Measurements from ENCODE around the gene DTX4. TPM values are rescaled to one million over a fixed set of nuclear protein-coding genes. Genes with fewer than 3 reads are reported as not detected.

Gene DTX4
- polyA plus RNA-seq, 1 of the 3 experiments (the other 2 are of a cell fraction) = 0.05 TPM

DNA sequence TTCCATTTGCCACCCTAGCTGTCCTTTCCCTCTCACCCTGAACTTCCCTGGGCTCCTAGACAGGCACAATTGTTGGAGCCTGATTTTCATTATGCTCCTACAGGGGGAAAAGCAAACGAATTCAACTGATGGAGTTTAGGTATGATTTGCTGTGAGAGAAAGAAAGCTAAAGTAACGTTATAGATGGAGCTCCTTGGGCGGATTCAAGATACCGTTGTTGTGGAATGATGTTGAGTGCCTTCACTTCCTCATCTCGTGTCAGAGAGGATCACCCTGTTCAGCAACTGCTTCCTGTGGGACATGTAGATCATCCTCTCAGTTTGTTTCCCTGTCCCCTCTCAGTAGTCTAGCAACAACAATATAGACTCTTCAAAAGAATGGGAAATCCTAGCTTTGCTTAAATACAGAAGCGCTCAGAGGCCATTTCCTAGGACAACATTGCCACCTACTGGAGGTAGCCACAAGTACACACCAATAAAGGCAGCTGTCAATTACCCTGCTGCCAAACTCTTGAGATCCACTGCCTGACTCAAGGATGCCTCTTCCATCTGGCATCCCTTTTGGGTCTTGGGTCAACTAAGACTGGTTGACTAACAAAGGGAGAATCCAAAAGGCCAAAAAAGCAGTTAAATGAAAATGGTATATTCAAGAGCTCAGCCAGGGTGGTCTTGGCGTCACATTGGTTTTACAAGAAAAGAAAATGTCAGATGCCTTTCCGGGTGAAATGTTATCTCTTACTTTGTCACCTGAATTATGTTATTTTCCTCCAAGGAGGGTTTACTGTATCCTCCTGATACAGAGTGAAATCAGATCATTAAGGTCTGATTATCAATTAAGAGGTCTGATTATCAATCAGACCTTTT lies 13.5 kb upstream of the DTX4 start:
- no peaks in the 10 kb centered on the region for H3K9me3 ChIP-seq
- DNase-seq = peak; percentile 66
- H3K4me3 ChIP-seq (ENCODE audit: low read depth in 2 of 2, low read length in 1 of 2) = peak overlapping the region in 1 of 2 experiments; percentile 32; a peak in 1 of 4 replicates
- no peaks in the 10 kb centered on the region for H3F3A ChIP-seq (replicated peaks; ENCODE audit: insufficient read depth)
- ChIA-PET POLR2A (interaction anchor here (0.5 to 1.2 kb wide), 2 partner anchors 16 to 209 kb away, joined by 3 to 7 read pairs; partner anchors contain the start of gene FAM111A), CTCF (interaction anchor here (0.6 to 3.4 kb wide), 49 partner anchors 9 to 1326 kb away, joined by 3 to 62 read pairs (median 4); partner anchors contain the start of genes DTX4, FAM111A, FAM111B and MPEG1)
- H4K20me1 ChIP-seq (ENCODE audit: insufficient read depth) = no peaks in the 10 kb centered on the region
- TF ChIP-seq CTCF (IDR thresholded peaks at IDR 0.05) = peak; percentile 88
- TF ChIP-seq RXRA (IDR thresholded peaks at IDR 0.05; ENCODE audit: borderline replicate concordance, low read depth) = no peak
- TF ChIP-seq RAD21 (IDR thresholded peaks at IDR 0.05; ENCODE audit: low read length) = peak; percentile 88
- no peak for TF ChIP-seq POLR2AphosphoS5 (IDR thresholded peaks at IDR 0.05; ENCODE audit: low read depth, low read length)
- peak; percentile 48 for TF ChIP-seq SMC3 (IDR thresholded peaks at IDR 0.05; ENCODE audit: low read depth, low read length)
- peak; percentile 91 for TF ChIP-seq PBX3 (IDR thresholded peaks at IDR 0.05)
- H3K36me3 ChIP-seq (replicated peaks in 1 of 2; ENCODE audit: control insufficient read depth in 1 of 2, insufficient read depth in 2 of 2, low read length in 1 of 2) = no peaks in the 10 kb centered on the region
- WGBS (ENCODE audit: low lambda C conversion rate) = 47% methylated on average over 8 of the region's 8 CpGs
- H3K9me2 ChIP-seq = no peaks in the 10 kb centered on the region
- H3K27ac ChIP-seq (ENCODE audit: low read depth in 2 of 2, low read length in 1 of 2) = no peak overlapping the region
- no peaks in the 10 kb centered on the region for H3K4me1 ChIP-seq (ENCODE audit: control insufficient read depth in 1 of 2, insufficient read depth in 2 of 2, low read depth in 1 of 2, low read length in 1 of 2)
- H3K27me3 ChIP-seq (ENCODE audit: insufficient read depth) = peaks cover 10% of the 10 kb centered on the region; the same call in 1 of the 2 replicates
- H3K9ac ChIP-seq = no peak overlapping the region
- no peaks in the 10 kb centered on the region for H3K79me2 ChIP-seq (ENCODE audit: insufficient read depth)
- no peak overlapping the region for H3K4me2 ChIP-seq
- H2AFZ ChIP-seq (ENCODE audit: low read depth) = no peak overlapping the region

DNA sequence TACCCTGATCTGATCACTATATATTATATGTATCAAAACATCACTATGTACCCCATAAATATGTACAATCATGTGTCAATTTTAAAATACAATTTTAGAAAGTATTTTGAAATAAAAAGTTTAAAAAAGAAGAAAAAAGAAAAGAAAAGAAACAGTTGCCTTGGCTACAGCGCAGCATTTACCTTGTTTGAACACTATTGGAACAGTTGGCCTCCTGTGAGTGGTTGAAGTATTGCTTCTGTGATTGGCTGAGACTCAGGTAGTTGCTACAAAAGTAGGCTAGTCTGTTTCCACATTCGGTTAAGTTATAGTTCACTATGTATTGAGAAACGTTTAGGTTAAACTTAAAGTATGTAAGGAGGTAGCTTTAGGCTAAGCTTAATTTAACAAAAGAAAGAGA lies 7.9 kb upstream of the DTX4 start:
- Histone ChIP-seq H3K79me2 (ENCODE audit: insufficient read depth) (no peaks in the 10 kb centered on the region), H3K4me1 (ENCODE audit: control insufficient read depth in 1 of 2, insufficient read depth in 2 of 2, low read depth in 1 of 2, low read length in 1 of 2) (no peaks in the 10 kb centered on the region), H3K4me2 (no peak overlapping the region), H2AFZ (ENCODE audit: low read depth) (no peak overlapping the region), H3K27ac (ENCODE audit: low read depth in 2 of 2, low read length in 1 of 2) (no peak overlapping the region), H3K9me3 (no peaks in the 10 kb centered on the region), H3F3A (replicated peaks; ENCODE audit: insufficient read depth) (no peaks in the 10 kb centered on the region), H3K4me3 (ENCODE audit: low read depth in 2 of 2, low read length in 1 of 2) (no peak overlapping the region), H3K27me3 (ENCODE audit: insufficient read depth) (peaks cover 20% of the 10 kb centered on the region; the same call in 1 of the 2 replicates), H4K20me1 (ENCODE audit: insufficient read depth) (no peaks in the 10 kb centered on the region), H3K36me3 (replicated peaks in 1 of 2; ENCODE audit: control insufficient read depth in 1 of 2, insufficient read depth in 2 of 2, low read length in 1 of 2) (no peaks in the 10 kb centered on the region), H3K9ac (no peak overlapping the region), H3K9me2 (no peaks in the 10 kb centered on the region)
- ChIA-PET CTCF (interaction anchor here (6.0 kb wide), 1 partner anchor 28 kb away, joined by 26 read pairs; no protein-coding TSS in a partner anchor), POLR2A (no interaction called here)
- DNase-seq = no peak
- 20% methylated on average over 3 of the region's 3 CpGs for WGBS (ENCODE audit: low lambda C conversion rate)
- TF ChIP-seq RCOR1 (IDR thresholded peaks at IDR 0.05; ENCODE audit: low read length) (no peak), GATA2 (CRISPR knock-in tag; IDR thresholded peaks at IDR 0.05) (no peak), RAD21 (IDR thresholded peaks at IDR 0.05; ENCODE audit: low read length) (no peak), GABPA (IDR thresholded peaks at IDR 0.05; ENCODE audit: low read depth) (no peak), SIN3A (IDR thresholded peaks at IDR 0.05; ENCODE audit: borderline replicate concordance, low read depth, low read length) (no peak), TAF1 (IDR thresholded peaks at IDR 0.05; ENCODE audit: borderline replicate concordance, low read depth, low read length) (no peak), POLR2AphosphoS5 (IDR thresholded peaks at IDR 0.05; ENCODE audit: low read depth, low read length) (no peak), MXI1 (IDR thresholded peaks at IDR 0.05; ENCODE audit: low read depth, low read length) (no peak), NFIC (IDR thresholded peaks at IDR 0.05; ENCODE audit: borderline replicate concordance) (no peak), PBX3 (IDR thresholded peaks at IDR 0.05) (no peak), MEF2A (IDR thresholded peaks at IDR 0.05; ENCODE audit: borderline replicate concordance, low read depth) (no peak), MAX (IDR thresholded peaks at IDR 0.05; ENCODE audit: low read depth) (no peak), EZH2phosphoT487 (IDR thresholded peaks at IDR 0.05; ENCODE audit: borderline replicate concordance, low read depth) (no peak)
- TF ChIP-seq, protein P1, sequence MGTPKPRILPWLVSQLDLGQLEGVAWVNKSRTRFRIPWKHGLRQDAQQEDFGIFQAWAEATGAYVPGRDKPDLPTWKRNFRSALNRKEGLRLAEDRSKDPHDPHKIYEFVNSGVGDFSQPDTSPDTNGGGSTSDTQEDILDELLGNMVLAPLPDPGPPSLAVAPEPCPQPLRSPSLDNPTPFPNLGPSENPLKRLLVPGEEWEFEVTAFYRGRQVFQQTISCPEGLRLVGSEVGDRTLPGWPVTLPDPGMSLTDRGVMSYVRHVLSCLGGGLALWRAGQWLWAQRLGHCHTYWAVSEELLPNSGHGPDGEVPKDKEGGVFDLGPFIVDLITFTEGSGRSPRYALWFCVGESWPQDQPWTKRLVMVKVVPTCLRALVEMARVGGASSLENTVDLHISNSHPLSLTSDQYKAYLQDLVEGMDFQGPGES (IDR thresholded peaks at IDR 0.05; ENCODE audit: low read depth, low read length) = no peak
